ENCODE results near the gene ZNF519. TPM values are rescaled to one million over a fixed set of nuclear protein-coding genes. Genes with fewer than 3 reads are reported as not detected.
A peak's percentile ranks its signal among the peaks of the same experiment; 100 is the strongest.
"Not testable (repeated sequence)": the region's sequence is repeated elsewhere in the genome, so short reads cannot be mapped to it uniquely, and the experiment has no call there.

Gene ZNF519
- total RNA-seq, result 10 to 100 TPM; 16.2 to 17.1 TPM

DNA sequence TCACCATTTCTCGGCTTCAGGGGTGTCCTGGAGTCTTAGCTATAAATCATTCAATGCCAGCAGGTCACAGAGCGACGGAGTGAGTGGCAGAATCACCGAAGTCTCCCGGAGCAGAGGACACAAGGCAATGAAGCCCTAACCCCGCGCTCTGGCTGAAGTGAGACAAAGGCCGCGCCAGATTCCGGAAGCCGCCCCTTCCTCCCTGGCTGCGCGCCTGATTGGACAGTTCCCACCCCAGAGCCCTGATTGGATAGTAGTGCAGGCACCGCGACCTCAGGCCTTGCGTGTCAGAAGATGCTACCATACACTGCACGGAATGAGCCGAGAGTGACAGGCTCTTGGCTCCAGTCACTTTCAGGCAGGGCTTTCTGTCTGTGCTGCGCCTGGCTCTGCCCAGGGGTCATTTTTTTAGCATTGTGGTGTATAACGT lies at the start of gene ZNF519:
Gene ZNF519 (minus strand): TSS at position 165 of the 430 bp plus-strand sequence. CDS start 158 bp downstream, at position 7.
- ATAC-seq, result peak; percentile 100
- Mint-ChIP-seq H3K4me1 (ENCODE audit: low read depth) (peaks cover 24% of the 10 kb centered on the region), H3K36me3 (ENCODE audit: low read depth) (peaks cover 13% of the 10 kb centered on the region), H3K4me3 (peak within 1 kb of the TSS; percentile 93), H3K27ac (peak within 1 kb of the TSS; percentile 93)
- H3K9me3 Mint-ChIP-seq (ENCODE audit: insufficient read depth); H3K27me3 Mint-ChIP-seq (ENCODE audit: low read depth); POLR2A ChIA-PET; CTCF ChIA-PET: not testable (repeated sequence)
- peak; percentile 96 for DNase-seq

DNA sequence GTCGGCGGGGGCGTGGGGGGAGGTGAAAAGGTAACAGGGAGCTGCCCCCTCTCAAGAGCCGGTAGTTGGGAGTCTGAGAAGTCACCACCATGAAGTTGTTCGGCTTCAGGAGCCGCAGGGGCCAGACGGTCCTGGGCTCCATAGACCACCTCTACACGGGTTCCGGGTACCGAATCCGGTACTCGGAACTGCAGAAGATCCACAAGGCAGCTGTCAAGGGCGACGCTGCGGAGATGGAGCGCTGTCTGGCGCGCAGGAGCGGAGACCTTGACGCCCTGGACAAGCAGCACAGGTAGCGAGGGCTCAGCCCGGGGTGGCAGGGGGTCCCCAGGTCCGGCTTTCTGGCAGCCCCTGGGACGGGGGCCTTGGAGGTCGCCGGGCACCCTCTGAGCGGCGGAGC lies 47.1 kb upstream of the ZNF519 start:
- H3K9me3 Mint-ChIP-seq (ENCODE audit: insufficient read depth), result no peaks in the 10 kb centered on the region
- no peaks in the 10 kb centered on the region for H3K36me3 Mint-ChIP-seq (ENCODE audit: low read depth)
- H3K4me1 Mint-ChIP-seq (ENCODE audit: low read depth), result peaks cover 9% of the 10 kb centered on the region
- ChIA-PET CTCF (interaction anchor here (0.7 to 1.5 kb wide), 2 partner anchors 11 to 279 kb away, joined by 3 to 4 read pairs; no protein-coding TSS in a partner anchor), POLR2A (no interaction called here)
- ATAC-seq (peak; percentile 41), DNase-seq (no peak)
- H3K4me3 Mint-ChIP-seq, result peak overlapping the region; percentile 80
- peak overlapping the region; percentile 84 for H3K27ac Mint-ChIP-seq
- peaks cover 5% of the 10 kb centered on the region for H3K27me3 Mint-ChIP-seq (ENCODE audit: low read depth)

- Mint-ChIP-seq H3K27ac (peak overlapping the region; percentile 84), H3K4me3 (peak overlapping the region; percentile 80)
- ATAC-seq (peak; percentile 91), DNase-seq (peak; percentile 83)
- H3K36me3 Mint-ChIP-seq (ENCODE audit: low read depth); H3K4me1 Mint-ChIP-seq (ENCODE audit: low read depth); H3K9me3 Mint-ChIP-seq (ENCODE audit: insufficient read depth); POLR2A ChIA-PET; H3K27me3 Mint-ChIP-seq (ENCODE audit: low read depth): not testable (repeated sequence)
- CTCF ChIA-PET, result interaction anchor here (0.7 to 1.5 kb wide), 2 partner anchors 12 to 280 kb away, joined by 3 to 4 read pairs; no protein-coding TSS in a partner anchor
Observed at GRCh38 chr18:14178321-14179196, 46.3 kb upstream of the ZNF519 start.

- H3K27me3 Mint-ChIP-seq (ENCODE audit: low read depth); DNase-seq; POLR2A ChIA-PET; H3K4me1 Mint-ChIP-seq (ENCODE audit: low read depth); CTCF ChIA-PET; H3K27ac Mint-ChIP-seq; ATAC-seq; H3K9me3 Mint-ChIP-seq (ENCODE audit: insufficient read depth); H3K36me3 Mint-ChIP-seq (ENCODE audit: low read depth): not testable (repeated sequence)
- peak overlapping the region; percentile 80 for H3K4me3 Mint-ChIP-seq
Observed at GRCh38 chr18:14177540-14178320, 45.5 kb upstream of the ZNF519 start.

DNA sequence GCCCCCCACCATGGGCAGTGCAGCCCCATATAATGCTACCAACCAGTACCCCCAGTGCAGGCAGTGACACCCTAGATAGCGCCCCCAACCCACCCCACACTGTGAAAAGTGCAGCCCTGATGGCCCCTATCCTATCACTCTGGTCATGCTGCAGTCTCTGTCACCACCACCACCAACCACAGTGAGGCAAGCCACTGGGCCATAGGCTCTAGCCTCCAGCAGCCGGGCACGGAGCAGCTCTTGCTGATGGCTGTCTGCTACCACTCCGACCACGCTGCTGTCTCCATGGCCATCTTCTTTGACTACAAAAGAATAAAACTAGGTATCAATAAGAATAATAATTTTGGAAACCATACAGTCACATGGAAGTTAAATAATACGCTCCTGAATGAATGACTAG lies 43.2 kb upstream of the ZNF519 start:
- POLR2A ChIA-PET, result not testable (repeated sequence)

DNA sequence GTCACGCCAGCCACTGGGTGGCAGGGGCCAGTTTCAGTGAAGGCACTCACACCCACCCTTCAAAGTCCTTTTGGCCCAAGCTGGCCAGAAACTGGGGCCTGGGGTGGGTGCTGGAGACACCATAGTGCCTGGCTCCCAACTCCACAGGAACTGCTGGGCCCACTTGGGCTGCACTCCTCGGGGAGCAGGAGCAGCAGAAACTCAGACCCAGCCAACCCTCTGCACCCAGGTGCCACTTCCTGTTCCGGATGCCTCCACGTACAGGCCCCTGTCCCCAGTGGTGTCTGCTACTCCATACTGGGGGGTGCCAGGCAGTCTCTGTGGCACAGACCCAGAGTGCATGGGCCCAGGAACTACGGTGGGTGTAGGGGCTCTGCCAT lies 42.5 kb upstream of the ZNF519 start:
- Mint-ChIP-seq H3K4me3 (no peak overlapping the region), H3K27ac (no peak overlapping the region), H3K36me3 (ENCODE audit: low read depth) (no peaks in the 10 kb centered on the region), H3K27me3 (ENCODE audit: low read depth) (peaks cover 1% of the 10 kb centered on the region), H3K9me3 (ENCODE audit: insufficient read depth) (no peaks in the 10 kb centered on the region), H3K4me1 (ENCODE audit: low read depth) (peaks cover 5% of the 10 kb centered on the region)
- POLR2A ChIA-PET, result no interaction called here
- ATAC-seq, result no peak
- DNase-seq, result no peak
- CTCF ChIA-PET, result no interaction called here

More for the DNA sequence above, 43.2 kb upstream of the ZNF519 start:
- H3K9me3 Mint-ChIP-seq (ENCODE audit: insufficient read depth); H3K27me3 Mint-ChIP-seq (ENCODE audit: low read depth); H3K36me3 Mint-ChIP-seq (ENCODE audit: low read depth); DNase-seq; H3K27ac Mint-ChIP-seq; CTCF ChIA-PET; H3K4me1 Mint-ChIP-seq (ENCODE audit: low read depth); ATAC-seq; H3K4me3 Mint-ChIP-seq: not testable (repeated sequence)

DNA sequence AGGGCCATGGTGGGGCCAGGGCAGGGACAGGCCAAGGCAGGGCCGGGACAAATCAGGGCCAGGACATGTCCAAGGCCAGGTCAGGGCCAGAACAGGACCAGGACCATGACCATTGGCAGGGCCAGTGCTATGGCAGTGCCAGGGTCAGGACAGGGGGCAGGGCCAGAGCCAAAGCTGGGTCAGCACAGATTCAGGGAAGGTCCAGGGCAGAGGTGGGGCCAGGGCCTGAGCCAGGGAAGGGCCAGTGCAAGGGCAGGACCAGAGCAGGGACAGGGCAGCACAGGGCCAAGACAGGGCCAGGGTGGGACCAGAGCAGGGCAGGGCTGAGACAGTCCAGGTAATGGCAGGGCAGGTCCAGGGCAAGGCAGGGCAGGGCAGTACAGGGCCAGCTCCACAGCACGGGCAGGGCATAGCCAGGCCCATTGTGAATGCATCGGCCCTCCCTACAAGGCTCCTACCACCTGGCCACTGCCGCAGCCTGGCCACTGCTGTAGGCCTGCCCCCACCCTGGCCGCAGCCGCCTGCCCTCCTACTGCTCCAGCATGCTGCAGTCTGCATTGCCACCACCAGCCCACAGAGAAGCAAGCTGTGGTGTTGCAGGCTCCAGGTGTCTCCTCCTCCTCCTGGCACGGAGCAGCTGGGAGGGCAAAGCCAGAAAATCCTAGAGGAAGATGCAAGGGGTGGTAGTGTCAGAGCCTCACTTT lies 41.9 kb upstream of the ZNF519 start:
- CTCF ChIA-PET; ATAC-seq; H3K4me3 Mint-ChIP-seq; H3K27ac Mint-ChIP-seq; H3K27me3 Mint-ChIP-seq (ENCODE audit: low read depth); DNase-seq; POLR2A ChIA-PET; H3K36me3 Mint-ChIP-seq (ENCODE audit: low read depth); H3K4me1 Mint-ChIP-seq (ENCODE audit: low read depth); H3K9me3 Mint-ChIP-seq (ENCODE audit: insufficient read depth): not testable (repeated sequence)

DNA sequence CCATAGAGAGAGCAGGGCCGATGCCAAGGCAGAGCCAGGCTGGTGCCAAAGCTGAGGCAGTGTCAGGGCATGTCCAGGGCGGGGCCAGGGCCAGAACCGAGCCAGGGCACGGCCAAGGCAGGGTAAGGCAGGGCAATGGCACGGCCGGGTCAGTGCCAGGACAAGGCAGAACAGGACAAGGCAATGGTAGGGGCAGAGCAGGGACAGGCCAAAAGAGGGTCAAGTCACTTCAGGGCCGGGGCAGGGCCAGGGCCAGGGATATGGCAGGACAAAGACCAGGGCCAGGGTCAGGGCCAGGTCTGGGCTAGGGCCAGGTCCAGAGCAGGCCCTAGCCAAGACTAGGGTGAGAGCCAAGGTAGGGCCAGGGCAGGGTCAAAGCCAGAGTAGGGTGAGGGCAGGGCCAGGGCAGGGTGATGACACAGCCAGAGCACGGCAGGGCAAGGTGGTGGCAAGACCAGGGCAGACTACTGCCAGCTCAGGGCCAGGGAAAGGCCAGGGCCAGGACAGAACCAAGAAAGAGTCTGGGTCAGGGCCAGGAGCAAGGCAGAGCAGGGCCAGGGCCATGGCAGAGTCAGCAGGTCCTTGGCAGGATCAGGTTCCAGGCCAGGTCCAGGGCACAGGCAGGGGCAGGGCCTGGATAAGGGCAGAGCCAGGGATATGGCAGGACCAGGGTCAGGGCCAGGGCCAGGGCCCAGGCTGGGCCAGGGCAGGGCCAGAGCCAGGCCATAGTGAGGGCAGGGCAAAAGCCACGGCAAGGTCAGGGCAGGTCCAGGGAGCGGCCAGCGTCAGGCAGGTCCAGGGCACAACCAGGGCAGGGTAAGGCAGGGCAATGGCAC lies 41.1 kb upstream of the ZNF519 start:
- POLR2A ChIA-PET; CTCF ChIA-PET; H3K4me3 Mint-ChIP-seq; H3K4me1 Mint-ChIP-seq (ENCODE audit: low read depth); ATAC-seq; DNase-seq; H3K36me3 Mint-ChIP-seq (ENCODE audit: low read depth); H3K9me3 Mint-ChIP-seq (ENCODE audit: insufficient read depth); H3K27ac Mint-ChIP-seq; H3K27me3 Mint-ChIP-seq (ENCODE audit: low read depth): not testable (repeated sequence)

DNA sequence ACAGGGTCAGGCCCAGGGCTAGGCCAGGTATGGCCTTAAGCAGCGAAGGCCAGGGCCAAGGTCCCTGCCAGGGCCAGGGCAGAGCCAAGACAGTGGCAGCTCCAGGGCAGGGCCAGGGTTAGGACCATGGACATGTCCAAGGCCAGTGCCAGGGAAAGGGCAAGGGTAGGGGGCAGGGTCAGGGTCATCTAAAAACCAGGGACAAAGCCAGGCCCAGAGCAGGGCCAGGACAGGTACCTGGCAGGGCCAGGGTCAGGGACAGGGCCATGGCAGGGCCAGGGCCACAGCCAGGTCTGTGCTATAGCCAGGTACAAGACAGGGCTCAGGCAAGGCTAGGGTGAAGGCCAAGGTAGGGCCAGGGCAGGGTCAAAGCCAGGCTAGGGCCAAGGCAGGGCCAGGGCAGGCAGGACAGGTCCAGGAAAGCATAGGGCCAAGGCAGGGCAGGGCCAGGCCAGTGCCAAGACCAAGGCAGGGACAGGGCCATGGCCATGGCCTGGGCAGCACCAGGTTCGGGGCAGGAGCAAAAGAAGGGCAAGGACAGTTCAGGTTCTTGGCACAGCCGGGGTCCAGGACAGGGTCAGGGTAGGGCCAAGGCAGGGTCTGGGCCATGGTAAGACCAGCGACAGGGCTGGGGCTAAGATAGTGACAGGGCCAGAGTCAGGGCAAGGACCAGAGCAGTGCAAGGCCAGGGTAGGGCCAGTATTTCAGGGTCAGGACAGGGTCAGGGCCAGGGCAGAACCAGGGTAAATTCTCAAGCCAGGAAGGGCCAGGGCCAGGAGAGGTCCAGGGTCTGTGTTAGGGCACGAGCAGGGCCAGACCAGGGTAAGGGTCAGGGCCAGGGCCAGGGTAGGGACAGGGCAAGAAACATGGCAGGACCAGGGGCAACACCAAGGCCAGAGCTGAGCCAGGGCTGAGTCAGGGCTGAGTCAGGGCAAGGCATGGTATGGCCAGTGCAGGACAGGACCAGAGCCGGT lies 40.2 kb upstream of the ZNF519 start:
- ATAC-seq; POLR2A ChIA-PET; H3K9me3 Mint-ChIP-seq (ENCODE audit: insufficient read depth); DNase-seq; H3K36me3 Mint-ChIP-seq (ENCODE audit: low read depth); H3K4me3 Mint-ChIP-seq; H3K4me1 Mint-ChIP-seq (ENCODE audit: low read depth); H3K27ac Mint-ChIP-seq; CTCF ChIA-PET; H3K27me3 Mint-ChIP-seq (ENCODE audit: low read depth): not testable (repeated sequence)

- H3K27ac Mint-ChIP-seq, result not testable (repeated sequence)
Observed at GRCh38 chr18:14171301-14172141, 39.3 kb upstream of the ZNF519 start.

More at GRCh38 chr18:14171301-14172141, 39.3 kb upstream of the ZNF519 start:
- POLR2A ChIA-PET; H3K4me3 Mint-ChIP-seq; H3K36me3 Mint-ChIP-seq (ENCODE audit: low read depth); ATAC-seq; H3K27me3 Mint-ChIP-seq (ENCODE audit: low read depth); DNase-seq; H3K4me1 Mint-ChIP-seq (ENCODE audit: low read depth); H3K9me3 Mint-ChIP-seq (ENCODE audit: insufficient read depth); CTCF ChIA-PET: not testable (repeated sequence)

All from activated CD8-positive, alpha-beta T cell treated with anti-CD3 and anti-CD28 coated beads, Interleukin-2, amount 10 ng/mL, durations not matched to agents 7 days and 5 days (primary cell).